Measurements from ENCODE around the gene TBC1D23.
"Not testable (repeated sequence)": the region's sequence is repeated elsewhere in the genome, so short reads cannot be mapped to it uniquely, and the experiment has no call there.

Gene TBC1D23

DNA sequence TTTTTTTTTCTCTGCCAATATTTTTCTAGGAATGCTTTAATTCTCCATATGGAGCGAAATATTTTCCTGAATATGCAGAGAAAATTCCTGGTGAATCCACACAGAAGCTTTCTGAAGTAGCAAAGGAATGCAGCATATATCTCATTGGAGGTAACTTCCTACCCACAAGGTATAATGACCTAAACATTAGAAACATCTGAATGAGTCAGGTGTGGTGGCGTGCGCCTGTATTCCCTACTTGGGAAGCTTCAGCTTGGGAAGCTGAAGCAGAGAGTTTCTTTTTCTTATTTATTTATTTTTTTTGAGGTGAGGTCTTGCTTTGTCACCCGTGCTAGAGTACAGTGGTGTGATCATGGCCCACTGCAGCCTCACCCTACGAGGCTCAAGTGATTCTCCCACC, 79.0 kb downstream of the TBC1D23 start:
- TF ChIP-seq, protein P1, sequence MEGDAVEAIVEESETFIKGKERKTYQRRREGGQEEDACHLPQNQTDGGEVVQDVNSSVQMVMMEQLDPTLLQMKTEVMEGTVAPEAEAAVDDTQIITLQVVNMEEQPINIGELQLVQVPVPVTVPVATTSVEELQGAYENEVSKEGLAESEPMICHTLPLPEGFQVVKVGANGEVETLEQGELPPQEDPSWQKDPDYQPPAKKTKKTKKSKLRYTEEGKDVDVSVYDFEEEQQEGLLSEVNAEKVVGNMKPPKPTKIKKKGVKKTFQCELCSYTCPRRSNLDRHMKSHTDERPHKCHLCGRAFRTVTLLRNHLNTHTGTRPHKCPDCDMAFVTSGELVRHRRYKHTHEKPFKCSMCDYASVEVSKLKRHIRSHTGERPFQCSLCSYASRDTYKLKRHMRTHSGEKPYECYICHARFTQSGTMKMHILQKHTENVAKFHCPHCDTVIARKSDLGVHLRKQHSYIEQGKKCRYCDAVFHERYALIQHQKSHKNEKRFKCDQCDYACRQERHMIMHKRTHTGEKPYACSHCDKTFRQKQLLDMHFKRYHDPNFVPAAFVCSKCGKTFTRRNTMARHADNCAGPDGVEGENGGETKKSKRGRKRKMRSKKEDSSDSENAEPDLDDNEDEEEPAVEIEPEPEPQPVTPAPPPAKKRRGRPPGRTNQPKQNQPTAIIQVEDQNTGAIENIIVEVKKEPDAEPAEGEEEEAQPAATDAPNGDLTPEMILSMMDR (IDR thresholded peaks at IDR 0.05; ENCODE audit: insufficient read depth, low read length, missing control alignments) = no peak
- H3K4me3 ChIP-seq (ENCODE audit: low read depth, low read length) = no peak overlapping the region
- DNase-seq (ENCODE audit: low read depth, low spot score) = no peak
- CTCF ChIA-PET = interaction anchor here (1.1 kb wide), 1 partner anchor 24 kb away, joined by 4 read pairs; no protein-coding TSS in a partner anchor
- POLR2A ChIA-PET = no interaction called here

DNA sequence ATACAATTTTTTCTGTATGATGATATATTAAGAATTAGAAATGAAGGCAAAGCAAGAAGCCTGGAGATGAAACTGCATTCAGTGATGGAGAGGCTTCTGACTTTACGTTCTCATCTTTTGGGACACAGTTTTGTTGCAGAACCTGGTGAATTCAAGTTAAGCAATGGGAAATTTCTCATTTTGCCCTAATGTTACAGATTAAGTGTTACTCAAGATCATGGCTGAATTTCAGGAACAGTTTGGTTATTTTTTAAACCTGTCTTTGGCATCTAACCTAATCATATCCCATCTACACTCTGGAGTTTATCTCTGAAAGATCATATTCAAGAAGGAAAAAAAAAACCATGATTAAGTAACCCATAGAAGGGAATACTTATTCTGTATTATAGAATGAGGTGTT, 79.7 kb downstream of the TBC1D23 start:
- ChIA-PET CTCF (no interaction called here), POLR2A (no interaction called here)
- TF ChIP-seq, protein P1 (IDR thresholded peaks at IDR 0.05; ENCODE audit: insufficient read depth, low read length, missing control alignments) = no peak
- no peak overlapping the region for H3K4me3 ChIP-seq (ENCODE audit: low read depth, low read length)
- DNase-seq (ENCODE audit: low read depth, low spot score) = no peak

DNA sequence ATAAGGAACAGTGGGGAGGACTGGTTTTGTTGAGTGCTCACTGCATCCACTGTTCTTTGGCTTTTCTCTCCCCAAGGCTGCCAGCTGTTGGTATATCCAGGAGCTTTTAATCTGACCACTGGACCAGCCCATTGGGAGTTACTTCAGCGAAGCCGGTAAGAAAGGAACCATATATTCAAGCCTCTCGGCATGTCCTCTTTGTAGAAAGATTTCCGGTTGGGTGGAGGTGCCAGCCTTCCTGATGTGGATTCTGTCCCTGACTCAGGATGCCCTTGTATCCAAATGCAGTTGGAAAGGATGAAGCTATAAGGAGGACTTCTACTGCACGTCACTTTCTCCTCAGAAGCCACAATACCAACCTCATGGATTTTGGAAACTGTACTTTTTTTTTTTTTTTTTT, 87.9 kb downstream of the TBC1D23 start:
- ChIA-PET POLR2A (no interaction called here), CTCF (interaction anchor here (1.1 kb wide), 1 partner anchor 13 kb away, joined by 4 read pairs; no protein-coding TSS in a partner anchor)
- TF ChIP-seq, protein P1 (IDR thresholded peaks at IDR 0.05; ENCODE audit: insufficient read depth, low read length, missing control alignments) = no peak
- DNase-seq (ENCODE audit: low read depth, low spot score) = no peak
- no peak overlapping the region for H3K4me3 ChIP-seq (ENCODE audit: low read depth, low read length)

DNA sequence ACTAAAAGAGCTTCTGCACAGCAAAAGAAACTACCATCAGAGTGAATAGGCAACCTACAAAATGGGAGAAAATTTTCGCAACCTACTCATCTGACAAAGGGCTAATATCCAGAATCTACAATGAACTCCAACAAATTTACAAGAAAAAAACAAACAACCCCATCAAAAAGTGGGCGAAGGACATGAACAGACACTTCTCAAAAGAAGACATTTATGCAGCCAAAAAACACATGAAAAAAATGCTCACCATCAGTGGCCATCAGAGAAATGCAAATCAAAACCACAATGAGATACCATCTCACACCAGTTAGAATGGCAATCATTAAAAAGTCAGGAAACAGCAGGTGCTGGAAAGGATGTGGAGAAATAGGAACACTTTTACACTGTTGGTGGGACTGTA, 91.0 kb downstream of the TBC1D23 start:
- CTCF ChIA-PET; H3K4me3 ChIP-seq (ENCODE audit: low read depth, low read length); POLR2A ChIA-PET; DNase-seq (ENCODE audit: low read depth, low spot score): not testable (repeated sequence)

DNA sequence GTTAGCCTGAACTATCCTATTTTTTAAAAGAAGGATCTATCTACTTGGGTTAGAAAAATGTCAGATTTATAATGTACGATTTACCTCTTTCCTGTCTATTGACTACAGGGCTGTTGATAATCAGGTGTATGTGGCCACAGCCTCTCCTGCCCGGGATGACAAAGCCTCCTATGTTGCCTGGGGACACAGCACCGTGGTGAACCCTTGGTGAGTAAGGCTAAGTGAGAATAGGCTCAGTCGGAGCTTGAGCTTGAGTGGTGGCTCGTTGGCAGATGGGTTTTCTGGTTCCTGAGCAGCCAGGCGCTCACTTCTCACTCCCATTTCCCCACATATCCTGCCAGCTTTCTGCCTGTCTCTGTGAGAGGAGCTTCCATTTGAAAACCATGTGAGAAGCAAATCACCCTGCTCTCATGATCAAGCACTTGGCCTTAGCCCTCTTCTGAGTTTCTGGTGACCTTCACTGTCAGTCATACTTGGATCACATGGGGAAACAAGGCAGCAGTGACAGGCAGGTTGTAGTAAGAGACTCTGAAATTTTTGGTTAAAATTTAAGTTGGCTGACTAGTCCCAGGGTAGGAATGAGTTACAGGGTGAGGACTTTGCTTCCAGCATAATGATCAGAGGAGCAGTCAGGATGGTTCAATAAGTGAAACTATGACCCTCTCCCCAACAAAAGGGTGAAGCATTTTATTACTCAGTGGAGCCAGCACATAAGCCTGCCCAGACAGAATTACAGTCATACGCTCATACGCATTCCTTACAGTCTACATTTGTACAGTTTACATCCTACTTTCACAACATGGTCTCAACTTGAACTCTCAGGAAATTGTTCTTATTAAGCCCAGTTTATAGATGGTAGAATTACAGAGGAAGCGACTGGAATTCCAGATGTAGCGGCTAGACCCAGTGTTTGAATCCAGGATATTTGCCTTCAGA, 91.8 kb downstream of the TBC1D23 start:
- CTCF ChIA-PET = no interaction called here
- TF ChIP-seq, protein P1 (IDR thresholded peaks at IDR 0.05; ENCODE audit: insufficient read depth, low read length, missing control alignments) = no peak
- POLR2A ChIA-PET = no interaction called here
- DNase-seq (ENCODE audit: low read depth, low spot score) = peak; percentile 60
- no peak overlapping the region for H3K4me3 ChIP-seq (ENCODE audit: low read depth, low read length)

DNA sequence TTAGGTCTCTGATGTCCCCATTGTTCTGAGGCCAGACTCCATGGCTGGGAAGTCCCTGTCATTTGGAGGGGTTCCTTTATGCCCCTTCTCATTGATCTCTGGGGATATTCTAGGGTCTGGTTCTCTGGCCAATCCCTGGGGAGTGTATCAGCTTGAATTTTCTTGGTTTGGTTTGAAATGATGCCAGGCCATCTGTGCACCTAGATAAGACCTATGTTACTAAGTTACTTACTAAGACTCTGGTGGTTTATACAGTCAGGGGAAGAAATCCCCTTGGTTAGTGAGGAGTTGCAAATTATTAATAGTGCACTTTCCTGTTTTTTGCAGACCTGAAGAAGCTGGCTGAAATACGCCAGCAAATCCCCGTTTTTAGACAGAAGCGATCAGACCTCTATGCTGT, 94.1 kb downstream of the TBC1D23 start:
- DNase-seq (ENCODE audit: low read depth, low spot score) = no peak
- CTCF ChIA-PET = interaction anchor here (0.9 to 1.1 kb wide), 2 partner anchors 11 to 20 kb away, joined by 3 read pairs; no protein-coding TSS in a partner anchor
- no peak overlapping the region for H3K4me3 ChIP-seq (ENCODE audit: low read depth, low read length)
- POLR2A ChIA-PET = interaction anchor here (1.1 kb wide), 1 partner anchor 9 kb away, joined by 4 read pairs; no protein-coding TSS in a partner anchor
- TF ChIP-seq, protein P1 (IDR thresholded peaks at IDR 0.05; ENCODE audit: insufficient read depth, low read length, missing control alignments) = no peak

All from AG04449 (cell line).